Neural crest cell (in vitro differentiated cells): ENCODE results near the gene OR10G2. TPM values are rescaled to one million over a fixed set of nuclear protein-coding genes. Genes with fewer than 3 reads are reported as not detected.

Experiments
- DNase-seq: peaks from one replicate; pipeline ENCODE4 v3.0.0; 2021; ENCODE audit warnings: low read depth, mixed read lengths, low spot score
- H3K27ac Mint-ChIP-seq: one replicate; pipeline ENCODE4 v1.8.0; 2021; ENCODE audit warnings: mild to moderate bottlenecking, mixed read lengths; ENCODE audit not compliant: unreplicated experiment
- H3K27me3 Mint-ChIP-seq: 2 replicates; pipeline ENCODE4 v1.8.0; 2021; ENCODE audit warnings: low read depth, mild to moderate bottlenecking, mixed read lengths
- H3K36me3 Mint-ChIP-seq: 2 replicates; pipeline ENCODE4 v1.8.0; 2021; ENCODE audit warnings: low read depth, mild to moderate bottlenecking, mixed read lengths
- H3K4me1 Mint-ChIP-seq: 2 replicates; pipeline ENCODE4 v1.8.0; 2021; ENCODE audit warnings: mixed read lengths
- H3K4me3 Mint-ChIP-seq: one replicate; pipeline ENCODE4 v1.8.0; 2021; ENCODE audit warnings: mild to moderate bottlenecking, mixed read lengths
- H3K9me3 Mint-ChIP-seq: 2 replicates; pipeline ENCODE4 v1.8.0; 2021; ENCODE audit warnings: mixed read lengths
- CTCF ChIP-seq: fragments of 200-600 bp; sonication (generic); conservative IDR thresholded peaks from 2 replicates; pipeline ENCODE4 v1.5.0; 2021; ENCODE audit warnings: antibody characterized with exemption, mild to moderate bottlenecking
- long read RNA-seq: library from polyadenylated mRNA; unstranded; transcript quantifications from one replicate; pipeline ENCODE4 v2.0.0, GENCODE V29; 2020
- total RNA-seq: library from RNA; stranded (reverse); gene quantifications from 2 replicates; pipeline ENCODE4 v1.2.1, GENCODE V29; 2021

OR10G2 gene, protein sequence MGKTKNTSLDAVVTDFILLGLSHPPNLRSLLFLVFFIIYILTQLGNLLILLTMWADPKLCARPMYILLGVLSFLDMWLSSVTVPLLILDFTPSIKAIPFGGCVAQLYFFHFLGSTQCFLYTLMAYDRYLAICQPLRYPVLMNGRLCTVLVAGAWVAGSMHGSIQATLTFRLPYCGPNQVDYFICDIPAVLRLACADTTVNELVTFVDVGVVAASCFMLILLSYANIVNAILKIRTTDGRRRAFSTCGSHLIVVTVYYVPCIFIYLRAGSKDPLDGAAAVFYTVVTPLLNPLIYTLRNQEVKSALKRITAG
- total RNA-seq = not detected in 2 replicates
- long read RNA-seq = 0 reads

DNA sequence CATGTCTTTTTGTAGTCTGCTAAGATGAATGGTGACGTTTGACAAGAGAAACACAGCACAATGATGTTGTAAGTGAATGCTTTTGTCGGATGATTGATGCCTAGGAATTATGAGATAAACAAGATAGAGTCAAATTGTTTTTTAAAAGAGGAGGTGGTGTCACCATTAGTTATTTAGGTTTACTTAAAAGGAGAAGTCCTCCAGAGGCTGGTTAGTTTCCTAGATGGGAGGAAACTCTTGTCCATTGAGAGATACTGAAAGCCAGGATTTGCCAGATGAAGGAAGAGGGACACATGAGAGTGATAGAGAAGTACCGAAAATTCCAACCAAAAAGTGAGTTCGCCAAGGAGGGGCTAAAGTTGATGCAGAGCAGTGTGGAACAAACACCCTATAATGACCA lies at the start of gene OR10G2:
Gene OR10G2 (minus strand): TSS at position 101 of the 400 bp plus-strand sequence. CDS start 98 bp downstream, at position 3.
- no peaks in the 10 kb centered on the region for H3K4me1 Mint-ChIP-seq
- no peaks in the 10 kb centered on the region for H3K36me3 Mint-ChIP-seq
- no peak within 1 kb of the TSS for H3K27ac Mint-ChIP-seq
- H3K9me3 Mint-ChIP-seq = no peaks in the 10 kb centered on the region
- H3K4me3 Mint-ChIP-seq = no peak within 1 kb of the TSS
- peaks cover 21% of the 10 kb centered on the region for H3K27me3 Mint-ChIP-seq
- no peak for DNase-seq
- TF ChIP-seq CTCF = no peak

DNA sequence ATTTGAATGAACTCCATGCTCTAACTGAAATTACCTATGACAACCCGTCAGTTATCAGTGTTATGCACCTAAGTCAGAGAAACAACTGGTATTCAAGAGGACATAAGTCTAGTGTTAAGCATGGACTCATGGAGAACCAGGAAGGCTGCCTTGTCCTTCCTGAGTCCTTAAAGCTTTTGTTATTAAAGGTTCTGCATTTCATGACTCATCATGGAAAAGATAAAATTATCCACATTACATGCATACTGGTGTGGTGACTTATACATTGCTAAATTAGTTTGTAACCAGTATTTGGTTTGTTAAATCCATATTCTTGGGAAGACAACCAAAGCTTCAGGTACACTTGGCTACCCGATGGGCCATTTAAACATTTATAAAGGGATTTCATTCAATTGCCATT lies 45.3 kb upstream of the OR10G2 start:
- no peak for TF ChIP-seq CTCF
- Mint-ChIP-seq H3K27ac (no peak overlapping the region), H3K9me3 (no peaks in the 10 kb centered on the region), H3K27me3 (peaks cover 45% of the 10 kb centered on the region), H3K36me3 (no peaks in the 10 kb centered on the region), H3K4me1 (no peaks in the 10 kb centered on the region), H3K4me3 (no peak overlapping the region)
- no peak for DNase-seq

DNA sequence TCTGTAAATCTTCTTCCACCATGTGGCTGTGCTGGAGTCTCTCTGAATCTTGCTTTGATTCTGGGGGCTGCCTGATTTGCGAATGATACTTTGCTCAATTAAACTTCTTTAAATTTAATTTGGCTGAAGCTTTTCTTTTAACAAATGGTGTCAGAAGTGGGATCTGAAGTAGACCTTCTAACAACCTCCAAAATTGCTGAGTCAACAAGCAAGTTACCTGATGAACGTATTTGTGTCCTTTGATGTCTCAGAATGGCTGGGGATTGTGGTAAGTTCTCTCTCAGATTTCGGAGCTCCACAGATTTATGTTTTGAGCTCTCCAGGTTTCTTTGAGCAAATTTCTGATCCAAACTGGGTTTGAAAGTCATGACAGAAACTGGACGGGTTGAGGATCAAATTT lies 40.8 kb upstream of the OR10G2 start:
- no peaks in the 10 kb centered on the region for H3K36me3 Mint-ChIP-seq
- no peak overlapping the region for H3K4me3 Mint-ChIP-seq
- H3K4me1 Mint-ChIP-seq = no peaks in the 10 kb centered on the region
- TF ChIP-seq CTCF = no peak
- no peak for DNase-seq
- H3K27me3 Mint-ChIP-seq = peaks cover 34% of the 10 kb centered on the region
- H3K27ac Mint-ChIP-seq = no peak overlapping the region
- no peaks in the 10 kb centered on the region for H3K9me3 Mint-ChIP-seq

DNA sequence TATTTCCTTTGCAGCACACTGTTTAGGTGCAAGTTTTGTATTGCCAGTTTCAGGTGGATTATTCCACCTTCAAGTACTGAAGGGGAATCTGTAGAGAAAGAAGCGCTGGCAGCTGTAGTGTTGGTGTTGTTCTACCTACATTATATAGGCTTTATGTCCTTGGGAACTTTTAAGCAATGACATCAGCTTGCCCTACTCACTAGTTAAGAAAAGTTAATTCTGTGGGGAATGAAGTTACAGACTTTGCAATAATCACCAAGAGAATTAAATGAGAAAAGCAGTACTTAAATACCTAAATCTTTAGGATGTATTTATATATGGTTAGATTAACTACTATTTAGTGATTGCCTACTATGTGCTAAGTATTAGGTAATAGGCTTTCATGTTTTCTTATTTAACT lies 39.0 kb upstream of the OR10G2 start, which contains the start of gene OR4E1:
Gene OR4E1 (minus strand): TSS at position 101 of the 400 bp plus-strand sequence. CDS start 2,883 bp downstream, outside the sequence.
- H3K4me3 Mint-ChIP-seq = no peak within 1 kb of the TSS
- no peaks in the 10 kb centered on the region for H3K9me3 Mint-ChIP-seq
- no peak within 1 kb of the TSS for H3K27ac Mint-ChIP-seq
- DNase-seq = no peak
- no peaks in the 10 kb centered on the region for H3K36me3 Mint-ChIP-seq
- H3K27me3 Mint-ChIP-seq = peaks cover 47% of the 10 kb centered on the region
- H3K4me1 Mint-ChIP-seq = no peaks in the 10 kb centered on the region
- TF ChIP-seq CTCF = no peak

DNA sequence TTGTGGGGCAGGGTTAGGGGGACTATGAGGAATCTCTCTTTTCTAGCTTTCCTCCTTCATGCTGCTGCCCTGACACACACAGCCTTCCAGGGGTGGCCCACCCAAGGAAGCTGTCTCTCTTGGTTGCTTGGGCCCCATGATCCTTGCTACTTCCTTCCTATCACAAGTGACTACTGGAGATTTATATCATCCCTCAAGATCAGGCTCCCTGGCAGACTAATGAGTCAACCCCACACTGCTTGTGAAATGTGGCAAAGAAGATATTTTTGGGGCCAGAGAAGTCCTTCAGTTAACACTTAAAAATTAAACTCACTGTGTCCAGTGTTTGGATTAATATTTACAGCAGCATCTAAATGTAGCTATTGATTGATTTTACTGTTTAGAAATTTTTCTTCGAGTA lies 37.4 kb upstream of the OR10G2 start:
- no peak for DNase-seq
- H3K4me3 Mint-ChIP-seq = no peak overlapping the region
- no peaks in the 10 kb centered on the region for H3K9me3 Mint-ChIP-seq
- H3K27me3 Mint-ChIP-seq = peaks cover 45% of the 10 kb centered on the region
- no peaks in the 10 kb centered on the region for H3K4me1 Mint-ChIP-seq
- H3K27ac Mint-ChIP-seq = no peak overlapping the region
- H3K36me3 Mint-ChIP-seq = no peaks in the 10 kb centered on the region
- no peak for TF ChIP-seq CTCF
